Activated CD4-positive, CD25-positive, alpha-beta regulatory T cell treated with anti-CD3 and anti-CD28 coated beads, Interleukin-2, amount 50 U/mL, for 24 hours (primary cell): ENCODE results near the gene DCDC2C.
A peak's percentile ranks its signal among the peaks of the same experiment; 100 is the strongest.
"Not testable (repeated sequence)": the region's sequence is repeated elsewhere in the genome, so short reads cannot be mapped to it uniquely, and the experiment has no call there.

Source experiments
- ATAC-seq, 2 donors: fragments of 150-1000 bp; cut with Tn5 transposase; one replicate each; pipeline ENCODE4 v1.10.0; 2021; ENCODE audit warnings: mild to moderate bottlenecking in 1 of 2, moderate library complexity in 1 of 2

DCDC2C gene

DNA sequence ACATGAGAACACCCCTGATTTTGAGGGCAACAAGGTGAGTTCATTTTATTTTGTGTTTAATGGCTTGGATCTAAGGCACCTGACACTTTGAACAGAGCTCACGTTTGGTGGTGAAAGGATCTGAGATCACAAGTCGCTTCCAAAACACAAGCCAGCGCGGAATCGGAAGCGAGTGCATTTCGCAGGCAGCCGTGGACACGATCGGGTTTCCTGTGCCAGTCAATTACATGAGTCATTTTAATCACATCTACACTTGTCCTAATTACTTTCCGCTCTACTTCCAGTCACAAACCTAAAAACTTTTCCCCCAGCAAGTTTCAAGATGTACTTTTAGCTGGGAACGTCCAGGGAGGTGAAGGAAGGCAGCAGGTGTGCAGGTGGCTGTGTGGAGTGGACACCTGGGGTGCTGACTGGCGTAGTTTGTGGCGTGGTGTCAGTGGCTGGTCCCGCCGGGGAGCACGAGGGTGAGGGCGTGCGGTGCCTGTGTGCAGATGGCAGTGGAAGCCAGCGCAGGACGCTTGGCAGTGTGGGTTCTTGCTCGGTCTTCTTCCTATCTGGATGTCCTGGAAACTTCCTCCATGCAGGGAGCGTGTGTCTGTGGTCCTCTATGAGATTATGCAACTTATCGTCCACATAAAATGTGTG, 75.6 kb downstream of the DCDC2C start:
- no peak for ATAC-seq

DNA sequence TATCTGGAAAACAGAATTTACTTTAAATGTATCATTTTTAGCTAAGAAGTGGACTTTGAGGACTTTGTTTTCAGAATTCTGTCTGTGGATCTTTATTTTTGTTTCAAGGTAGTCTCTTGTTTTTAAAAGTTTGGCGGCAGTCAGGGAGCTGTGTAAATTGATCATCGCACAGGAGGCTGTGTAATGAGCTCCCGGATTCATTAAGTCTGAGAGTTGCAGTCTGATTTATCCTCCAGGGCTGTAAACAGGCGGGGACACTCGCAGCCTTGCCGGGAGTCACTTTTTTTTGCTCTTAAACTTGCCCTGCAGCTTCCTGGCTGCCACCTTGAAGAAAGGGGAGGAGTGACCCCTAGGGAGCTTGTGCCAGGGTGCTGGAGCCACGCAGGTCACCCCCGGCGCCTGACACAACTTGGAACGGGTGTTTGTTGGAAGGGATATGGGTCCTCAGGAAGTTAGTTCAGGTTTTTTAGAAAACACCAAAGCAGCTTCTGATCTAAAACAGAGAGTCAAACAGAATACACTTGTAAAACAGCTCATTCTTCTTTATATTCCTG, 76.2 kb downstream of the DCDC2C start:
- no peak for ATAC-seq

- peak; percentile 69 to 70 for ATAC-seq
Measured at GRCh38 chr2:3780477-3781402, 77.4 kb downstream of the DCDC2C start.

DNA sequence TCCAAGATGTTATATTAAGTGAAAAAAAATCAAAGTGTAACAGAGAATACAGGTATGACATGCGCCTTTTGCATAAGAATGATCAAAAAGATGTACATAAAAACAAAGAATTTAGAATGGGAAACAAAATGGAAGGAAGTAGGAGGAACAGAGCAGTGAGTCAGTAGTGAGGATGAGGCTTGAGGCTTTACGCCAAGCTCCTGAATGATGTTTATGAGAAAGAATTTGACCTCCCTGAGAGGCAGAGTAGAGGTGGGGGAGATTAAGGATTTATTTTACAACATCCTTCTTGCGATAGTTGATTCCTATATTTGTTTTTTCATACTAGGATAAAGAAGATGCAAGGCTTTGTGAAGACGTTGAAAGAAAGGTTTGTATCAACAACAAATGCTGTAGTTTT, 81.4 kb downstream of the DCDC2C start:
- ATAC-seq, result no peak

DNA sequence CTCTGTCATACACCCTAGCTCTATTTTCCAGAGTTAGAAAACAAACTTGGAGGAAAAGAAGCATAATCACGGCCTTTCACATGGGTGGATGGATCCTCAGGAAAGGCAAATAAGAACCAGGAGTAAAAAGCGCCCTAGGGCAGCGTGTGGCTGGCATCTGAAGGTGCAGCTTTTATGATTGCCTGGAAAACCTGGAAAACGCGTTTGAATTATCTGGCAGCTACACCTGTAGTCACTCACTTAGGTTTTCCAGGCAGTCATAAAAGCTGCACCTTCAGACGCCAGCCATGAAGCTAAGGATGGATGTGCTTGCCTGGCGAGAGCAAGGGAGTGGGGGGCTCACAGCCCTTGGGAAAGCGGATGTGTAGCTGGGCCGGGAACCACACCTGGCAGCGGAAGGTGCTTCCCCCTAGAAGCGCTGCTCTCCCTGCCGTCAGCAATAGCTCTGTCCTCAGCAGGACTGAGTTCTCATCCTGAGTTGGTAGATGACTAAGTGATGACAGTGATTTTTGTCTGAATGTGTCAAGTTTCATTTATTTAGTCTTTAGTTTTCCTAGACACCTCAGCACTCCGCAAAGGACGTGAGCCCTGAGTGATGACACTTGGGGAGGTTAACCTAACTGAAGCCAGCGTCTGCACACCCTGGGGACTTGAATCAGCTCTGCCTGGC, 82.0 kb downstream of the DCDC2C start:
- ATAC-seq, result no peak

DNA sequence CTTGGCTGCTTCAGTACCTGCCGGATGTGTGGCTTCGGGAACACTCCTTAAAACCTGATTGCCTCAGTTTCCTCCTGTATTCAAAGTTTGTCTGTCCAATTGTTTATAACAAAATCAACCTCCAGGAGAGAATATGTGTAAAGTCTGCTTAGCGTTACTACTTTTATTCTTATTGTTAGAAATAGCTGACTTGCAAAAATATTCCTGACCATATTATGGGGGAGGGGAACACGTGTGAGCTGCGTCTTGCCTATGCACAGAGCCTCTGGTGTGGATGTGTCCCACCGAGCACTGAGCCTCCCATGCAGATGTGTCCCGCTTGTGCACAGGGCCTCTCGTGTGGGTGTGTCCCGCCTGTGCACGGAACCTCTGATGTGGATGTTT, 82.5 kb downstream of the DCDC2C start:
- no peak for ATAC-seq

DNA sequence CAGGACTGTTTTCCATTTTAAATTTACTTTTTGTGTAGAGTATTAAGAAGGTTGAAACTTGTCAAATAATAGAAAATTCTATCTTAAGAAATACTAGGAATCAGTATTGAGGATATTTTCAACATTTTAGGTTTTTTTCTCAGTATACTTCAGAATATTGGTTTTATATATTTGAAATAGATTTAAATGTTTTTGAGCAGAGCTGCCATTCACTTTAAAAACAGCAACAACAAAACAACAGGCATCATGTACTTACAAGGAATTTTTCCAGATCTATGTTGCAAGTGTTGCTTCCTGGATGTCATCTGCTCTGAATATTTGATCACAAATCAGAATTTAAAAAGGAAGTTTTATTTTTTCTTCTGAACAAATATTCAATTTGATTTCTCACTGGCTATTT, 84.4 kb downstream of the DCDC2C start:
- no peak for ATAC-seq

DNA sequence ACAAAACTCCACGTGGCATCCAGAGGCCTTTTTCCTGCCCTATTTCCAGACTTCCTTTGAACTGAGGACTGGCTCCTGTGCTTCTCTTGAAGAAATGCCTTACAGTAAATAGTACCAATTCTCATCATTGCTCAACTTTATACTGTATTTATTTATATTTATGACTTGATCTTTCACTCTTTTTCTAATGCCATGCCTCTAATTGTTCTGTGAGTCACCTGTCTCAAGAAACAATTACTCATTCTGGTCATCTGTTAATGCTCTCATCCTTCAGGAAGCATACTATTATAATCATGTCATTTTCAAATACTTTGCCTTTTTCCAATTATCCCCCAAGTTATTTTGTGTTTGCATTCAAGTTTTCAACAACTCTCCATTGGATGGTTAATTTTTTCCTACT, 85.9 kb downstream of the DCDC2C start:
- no peak for ATAC-seq

DNA sequence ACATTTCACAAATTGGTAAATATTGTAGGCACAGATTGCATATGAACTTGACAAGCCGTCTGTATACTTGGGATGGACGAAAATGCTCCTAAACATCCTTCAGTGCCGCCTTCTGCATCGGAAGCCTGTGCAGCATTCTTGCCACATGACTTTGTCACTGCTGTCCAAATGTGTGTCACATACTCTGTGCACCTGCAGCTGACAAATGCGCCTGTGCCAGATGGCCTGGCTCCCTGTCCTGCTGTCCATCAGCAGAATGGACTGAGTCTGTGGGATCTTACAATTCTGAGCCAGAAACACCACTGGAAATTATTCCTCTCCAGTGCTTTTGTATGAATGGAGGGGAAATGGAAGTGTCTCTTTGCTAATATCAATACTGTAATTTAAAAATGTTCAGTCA, 89.9 kb downstream of the DCDC2C start:
- ATAC-seq, result no peak

GRCh38 chr2:3801506-3801905, 98.1 kb downstream of the DCDC2C start:
- ATAC-seq, result no peak

DNA sequence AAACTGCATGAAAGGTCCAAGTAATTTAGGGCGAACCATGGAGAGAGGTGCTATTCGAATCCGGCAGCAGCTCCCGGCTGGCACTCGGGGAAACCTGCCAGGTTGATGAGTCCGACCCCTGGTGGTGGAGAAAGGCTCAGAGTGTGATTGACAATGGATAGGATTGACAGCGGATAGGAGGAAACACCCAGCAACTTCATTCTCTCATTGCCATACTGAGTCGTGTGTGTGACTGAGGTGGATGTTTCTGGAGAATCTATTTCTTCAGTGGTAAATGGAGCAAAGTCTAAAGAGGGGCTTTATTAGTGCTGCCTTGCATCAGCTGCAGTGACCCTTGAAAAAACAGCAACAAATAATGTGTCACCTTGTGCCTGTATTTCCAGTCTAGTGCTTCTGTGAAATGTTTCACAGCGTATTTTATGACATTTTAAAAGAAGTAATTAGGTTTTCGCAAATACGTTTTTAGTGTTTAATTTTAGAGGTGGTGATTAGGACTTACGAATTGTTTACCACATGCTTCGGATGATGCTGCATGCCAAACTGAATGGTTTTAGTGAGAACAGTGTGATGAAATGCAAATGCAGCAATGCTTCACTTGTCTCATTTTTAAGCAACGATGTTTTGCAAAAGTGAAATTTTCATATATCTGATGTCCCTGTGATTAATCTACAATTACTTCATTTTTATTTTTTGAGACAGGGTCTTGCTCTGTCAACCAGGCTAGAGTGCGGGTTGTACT, 102.0 kb downstream of the DCDC2C start:
- no peak for ATAC-seq

GRCh38 chr2:3806168-3806567, 102.8 kb downstream of the DCDC2C start:
- no peak for ATAC-seq

DNA sequence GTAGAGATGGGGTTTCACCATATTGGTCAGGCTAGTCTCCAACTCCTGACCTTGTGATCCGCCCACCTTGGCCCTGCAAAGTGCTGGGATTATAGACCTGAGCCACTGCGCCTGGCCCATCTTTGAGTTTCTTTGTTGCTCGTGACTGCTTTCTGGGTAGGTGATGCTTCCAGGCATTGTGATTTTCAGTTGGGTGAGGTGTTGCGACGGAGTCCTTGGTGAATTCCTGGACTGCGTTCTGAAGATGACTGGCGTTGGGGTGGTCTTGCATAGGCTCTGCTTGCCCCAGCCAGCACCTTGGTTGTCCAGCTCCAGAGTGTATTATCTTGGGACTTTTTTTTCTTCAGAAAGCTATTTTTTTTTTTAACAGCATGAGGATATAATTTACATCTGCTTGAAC, 103.4 kb downstream of the DCDC2C start:
- no peak for ATAC-seq

GRCh38 chr2:3807853-3808252, 104.5 kb downstream of the DCDC2C start:
- ATAC-seq, result no peak

- ATAC-seq, result no peak
Measured at GRCh38 chr2:3814706-3815245, 111.4 kb downstream of the DCDC2C start.

- ATAC-seq, result not testable (repeated sequence)
Measured at GRCh38 chr2:3817144-3817543, 113.8 kb downstream of the DCDC2C start.

DNA sequence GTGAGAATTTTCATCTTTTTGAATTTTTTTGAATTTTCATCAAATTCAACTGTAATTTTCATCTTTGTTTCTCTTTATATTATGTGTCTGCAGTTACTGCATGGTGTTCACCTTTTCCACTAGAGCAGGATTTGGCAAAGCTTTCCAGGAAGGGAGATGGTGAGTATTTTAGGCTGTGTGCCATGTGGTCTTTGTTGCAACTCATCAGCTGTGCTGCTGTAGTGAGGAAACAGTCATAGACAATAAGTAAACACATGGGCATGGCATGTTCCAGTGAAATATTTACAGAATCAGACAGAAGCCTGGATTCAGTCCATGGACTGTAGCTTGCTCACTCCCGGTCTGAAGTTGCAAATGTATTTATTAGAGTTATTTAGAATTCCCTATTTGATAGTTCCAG, 120.4 kb downstream of the DCDC2C start:
- no peak for ATAC-seq

DNA sequence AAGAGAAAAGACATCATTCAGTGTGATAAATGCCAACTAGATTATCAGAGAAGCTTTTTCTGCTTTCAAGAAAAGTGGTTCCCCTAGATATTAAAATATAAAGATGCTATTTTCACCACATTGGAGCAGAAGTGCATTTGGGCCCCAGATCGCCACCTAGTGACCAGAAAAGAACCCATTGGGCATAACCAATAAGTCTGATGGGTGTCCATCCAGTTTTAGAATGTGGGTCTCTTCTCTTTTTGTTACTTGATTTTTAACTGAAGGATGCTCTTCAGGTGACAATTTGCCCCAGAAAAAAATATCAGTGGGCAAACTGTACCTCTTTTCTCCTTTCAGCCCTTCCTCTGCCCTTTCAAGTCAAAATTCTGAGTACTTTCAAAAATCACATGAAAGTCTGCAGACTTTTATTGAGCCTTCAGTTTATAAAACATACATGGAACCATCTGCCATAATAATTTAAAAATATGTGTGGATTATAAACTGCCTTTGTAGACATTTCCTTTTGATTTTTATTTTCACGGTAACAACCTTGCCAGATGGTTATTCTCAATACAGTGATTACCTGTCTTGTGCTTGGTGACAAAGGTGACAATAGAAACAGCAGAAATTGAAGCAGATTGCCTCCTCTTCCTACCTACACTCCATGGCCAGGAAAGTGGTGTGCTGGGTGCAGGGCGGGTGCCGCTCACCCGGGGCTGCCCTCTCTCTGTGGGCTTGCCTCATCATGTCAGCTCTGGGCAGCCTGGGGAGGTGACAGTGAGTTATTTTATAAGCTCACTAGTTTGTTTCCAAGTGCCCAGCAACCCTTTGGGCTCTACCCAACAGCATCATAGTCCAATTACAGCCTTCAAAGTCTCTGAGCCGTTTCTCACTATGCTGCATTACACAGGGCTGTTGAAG, 124.5 kb downstream of the DCDC2C start:
- no peak for ATAC-seq

DNA sequence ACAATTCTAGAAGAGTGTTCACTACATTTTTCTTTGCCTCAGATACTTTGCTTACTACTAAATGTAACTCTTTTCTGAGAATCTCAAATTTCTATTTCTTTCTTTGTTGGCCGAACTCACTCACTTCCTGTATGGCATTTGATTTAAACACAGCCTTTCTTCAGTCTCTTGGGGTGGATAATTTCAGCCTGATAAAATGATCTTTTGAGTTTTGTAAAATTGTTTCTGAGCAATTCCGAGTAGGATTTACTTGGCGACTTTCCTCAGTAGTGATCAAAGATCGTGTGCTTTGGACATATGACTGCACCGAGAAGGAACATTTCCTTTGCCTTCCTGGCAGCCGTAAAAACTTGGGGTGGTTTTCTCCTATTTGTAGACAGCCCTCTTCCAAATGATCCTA, 127.4 kb downstream of the DCDC2C start:
- no peak for ATAC-seq

DNA sequence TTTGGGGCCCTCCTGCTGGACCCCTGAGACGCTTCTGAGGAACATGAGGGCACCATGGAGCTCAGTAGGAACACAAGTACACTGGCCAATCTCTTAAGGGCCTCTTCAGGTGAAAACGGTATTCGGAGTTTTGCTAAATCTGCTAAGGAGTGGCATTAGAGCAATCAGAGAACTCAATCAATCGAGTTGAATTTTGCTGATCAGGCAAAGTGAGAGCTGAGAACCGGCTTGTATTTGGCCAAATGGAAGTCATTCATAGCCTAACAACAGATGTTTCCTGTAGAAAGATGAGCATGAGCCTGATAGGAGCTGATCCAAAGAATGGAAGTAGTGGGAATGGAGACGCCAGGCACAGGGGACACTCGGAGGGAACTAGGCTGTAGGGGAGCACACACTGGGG, 133.7 kb downstream of the DCDC2C start:
- ATAC-seq, result no peak

- no peak for ATAC-seq
Measured at GRCh38 chr2:3838348-3838747, 135.0 kb downstream of the DCDC2C start.
